Neuronal stem cell (in vitro differentiated cells): ENCODE results near the gene SLC39A7.

Experiments
- DNase-seq: peaks from one replicate; pipeline ENCODE4 v3.0.0-alpha.2; 2013; ENCODE audit warnings: low spot score
- H2AFZ ChIP-seq: one replicate; pipeline ENCODE4 v1.6.1; 2013; ENCODE audit warnings: mild to moderate bottlenecking, low read length, inconsistent platforms
- H2AK5ac ChIP-seq: 2 replicates; pipeline ENCODE4 v1.6.1; 2013; ENCODE audit warnings: low read depth, mild to moderate bottlenecking, inconsistent platforms, low read length, moderate library complexity, mixed read lengths
- H2BK120ac ChIP-seq: 2 replicates; pipeline ENCODE4 v1.6.1; 2013; ENCODE audit warnings: low read depth, mild to moderate bottlenecking, inconsistent platforms, low read length, moderate library complexity, mixed read lengths
- H2BK12ac ChIP-seq: one replicate; pipeline ENCODE4 v1.6.1; 2013; ENCODE audit warnings: low read length, inconsistent platforms
- H2BK15ac ChIP-seq: 2 replicates; pipeline ENCODE4 v1.6.1; 2013; ENCODE audit warnings: mild to moderate bottlenecking, low read length, inconsistent platforms, mixed read lengths
- H2BK5ac ChIP-seq: one replicate; pipeline ENCODE4 v1.6.1; 2013; ENCODE audit warnings: inconsistent platforms, mild to moderate bottlenecking, low read length, moderate library complexity
- H3K14ac ChIP-seq: one replicate; pipeline ENCODE4 v1.6.1; 2013; ENCODE audit warnings: low read length, inconsistent platforms
- H3K18ac ChIP-seq: 2 replicates; pipeline ENCODE4 v1.6.1; 2013; ENCODE audit warnings: low read length, inconsistent platforms
- H3K23ac ChIP-seq: 2 replicates; pipeline ENCODE4 v1.6.1; 2013; ENCODE audit warnings: low read depth, mild to moderate bottlenecking, mixed read lengths, low read length, inconsistent platforms; ENCODE audit not compliant: poor library complexity
- H3K27ac ChIP-seq: replicated peaks from 3 replicates; pipeline ENCODE4 v1.5.1; 2013; ENCODE audit warnings: low read length, inconsistent platforms
- H3K27me3 ChIP-seq, 3 experiments: 2 replicates each; pipeline ENCODE4 v1.6.1; 2013; ENCODE audit warnings: low read length in 3 of 3, mild to moderate bottlenecking in 2 of 3, inconsistent platforms in 1 of 3, low read depth in 1 of 3, mixed read lengths in 1 of 3, moderate library complexity in 1 of 3; ENCODE audit not compliant: control insufficient read depth in 3 of 3, insufficient read depth in 3 of 3
- H3K36me3 ChIP-seq, 2 donors: replicated peaks in 1 of 2; 2 replicates each; pipeline ENCODE4 v1.6.1; 2013; ENCODE audit warnings: low read length in 2 of 2; ENCODE audit not compliant: control insufficient read depth in 2 of 2, insufficient read depth in 2 of 2
- H3K4ac ChIP-seq: 2 replicates; pipeline ENCODE4 v1.6.1; 2013; ENCODE audit warnings: inconsistent platforms, mild to moderate bottlenecking, low read length, moderate library complexity
- H3K4me1 ChIP-seq, 2 donors: 1 replicate in 1 of 2; 2 replicates in 1 of 2; pipeline ENCODE4 v1.6.1; 2013; ENCODE audit warnings: low read length in 2 of 2, low read depth in 1 of 2; ENCODE audit not compliant: control insufficient read depth in 2 of 2, insufficient read depth in 1 of 2
- H3K4me2 ChIP-seq: one replicate; pipeline ENCODE4 v1.6.1; 2013; ENCODE audit warnings: mild to moderate bottlenecking, low read length, inconsistent platforms; ENCODE audit not compliant: insufficient read depth, poor library complexity, severe bottlenecking
- H3K4me3 ChIP-seq, 2 donors: 2 replicates each; pipeline ENCODE4 v1.5.1; 2013; ENCODE audit warnings: low read length in 2 of 2, mild to moderate bottlenecking in 2 of 2, inconsistent platforms in 1 of 2, moderate library complexity in 1 of 2
- H3K79me1 ChIP-seq: one replicate; pipeline ENCODE4 v1.6.1; 2013; ENCODE audit warnings: low read depth, mild to moderate bottlenecking, inconsistent platforms, low read length, moderate library complexity
- H3K9ac ChIP-seq: one replicate; pipeline ENCODE4 v1.6.1; 2013; ENCODE audit warnings: mild to moderate bottlenecking, low read depth, low read length, inconsistent platforms; ENCODE audit not compliant: poor library complexity
- H3K9me3 ChIP-seq, 2 donors: replicated peaks in 1 of 2; 2 replicates each; pipeline versions ENCODE3 to v1.6.1; 2013; ENCODE audit warnings: low read length in 2 of 2, mild to moderate bottlenecking in 2 of 2, inconsistent platforms in 1 of 2, low read depth in 1 of 2, mixed read lengths in 1 of 2, moderate library complexity in 1 of 2; ENCODE audit not compliant: control insufficient read depth in 2 of 2, insufficient read depth in 1 of 2
- H4K8ac ChIP-seq: one replicate; pipeline ENCODE4 v1.6.1; 2013; ENCODE audit warnings: low read depth, mild to moderate bottlenecking, inconsistent platforms, low read length, moderate library complexity
- H4K91ac ChIP-seq: one replicate; pipeline ENCODE4 v1.6.1; 2013; ENCODE audit warnings: low read length, low read depth, mild to moderate bottlenecking, inconsistent platforms; ENCODE audit not compliant: poor library complexity
- WGBS, 2 donors: extraction: QIAGEN DNeasy Blood & Tissue Kit; methylation state at CpG; one replicate each; pipeline ENCODE4 v1.1.7; 2013; ENCODE audit warnings: missing lambda C conversion rate in 2 of 2, mixed read lengths in 1 of 2; ENCODE audit not compliant: insufficient read length in 2 of 2, insufficient replicate concordance in 1 of 2; ENCODE audit errors: extremely low coverage in 2 of 2; 5-methylcytosine and 5-hydroxymethylcytosine counted together

SLC39A7 gene

DNA sequence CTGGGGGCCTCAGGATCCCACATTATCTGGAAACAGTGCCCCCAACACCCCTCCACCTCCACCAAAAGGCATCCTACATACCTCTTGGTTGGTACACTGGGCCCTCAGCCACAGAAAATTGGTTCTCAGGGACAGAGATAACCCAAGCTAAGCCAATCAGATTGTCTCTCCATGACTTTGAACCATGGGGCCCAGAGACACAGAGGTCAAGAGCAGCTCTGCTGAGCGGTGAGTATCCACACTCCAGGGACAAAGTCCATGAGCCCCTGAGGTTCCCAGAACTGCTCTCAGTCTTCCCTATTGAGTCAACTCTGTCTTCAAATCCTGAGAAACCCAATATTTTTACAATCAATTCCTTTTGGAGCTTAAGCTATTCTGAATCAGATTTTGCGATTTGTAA, 43.7 kb upstream of the SLC39A7 start:
- H2AK5ac ChIP-seq: no peak overlapping the region
- no peak overlapping the region for H2BK12ac ChIP-seq
- no peak overlapping the region for H2BK120ac ChIP-seq
- H4K8ac ChIP-seq: no peak overlapping the region
- peaks cover 0 to 4% of the 10 kb centered on the region in 2 donors for H3K4me1 ChIP-seq
- H3K4me2 ChIP-seq: no peak overlapping the region
- no peaks in the 10 kb centered on the region for H3K79me1 ChIP-seq
- H3K18ac ChIP-seq: no peak overlapping the region
- H2AFZ ChIP-seq: no peak overlapping the region
- H4K91ac ChIP-seq: no peak overlapping the region
- no peak overlapping the region for H3K23ac ChIP-seq
- no peak overlapping the region for H3K4me3 ChIP-seq
- H3K9me3 ChIP-seq: no peaks in the 10 kb centered on the region
- no peak overlapping the region for H3K9ac ChIP-seq
- no peak overlapping the region for H3K4ac ChIP-seq
- H3K36me3 ChIP-seq: no peaks in the 10 kb centered on the region
- no peak for DNase-seq
- no peak overlapping the region for H3K14ac ChIP-seq
- WGBS, 2 donors: no CpG with 5 or more reads among the region's 2 CpGs
- H2BK15ac ChIP-seq: no peak overlapping the region
- H2BK5ac ChIP-seq: no peak overlapping the region
- H3K27me3 ChIP-seq: peaks cover 0 to 38% (median 4%) of the 10 kb centered on the region in 3 experiments
- H3K27ac ChIP-seq: no peak overlapping the region

DNA sequence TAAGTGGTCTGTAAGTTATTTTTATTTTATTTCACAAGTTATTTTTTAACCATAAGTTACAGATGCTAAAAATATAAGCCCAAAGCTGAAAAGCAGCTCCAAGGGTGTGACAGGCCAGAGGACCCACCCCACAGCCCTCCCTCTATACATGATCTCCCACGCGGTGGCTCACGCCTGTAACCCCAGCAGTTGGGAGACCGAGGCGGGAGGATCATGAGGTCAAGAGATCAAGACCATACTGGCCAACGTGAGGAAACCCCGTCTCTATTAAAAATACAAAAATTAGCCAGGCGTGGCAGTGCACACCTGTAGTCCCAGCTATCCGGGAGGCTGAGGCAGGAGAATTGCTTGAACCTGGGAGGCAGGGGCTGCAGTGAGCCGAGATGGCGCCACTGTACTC, 40.6 kb upstream of the SLC39A7 start:
- Histone ChIP-seq H3K9ac (no peak overlapping the region), H3K27me3 (peaks cover 0 to 27% (median 10%) of the 10 kb centered on the region in 3 experiments), H4K8ac (no peak overlapping the region), H3K79me1 (no peaks in the 10 kb centered on the region), H3K4me2 (no peak overlapping the region), H2AFZ (no peak overlapping the region), H3K4ac (no peak overlapping the region), H3K18ac (no peak overlapping the region), H3K4me1 (peaks cover 0 to 7% of the 10 kb centered on the region in 2 donors), H2BK12ac (no peak overlapping the region), H2BK15ac (no peak overlapping the region), H4K91ac (no peak overlapping the region), H3K27ac (no peak overlapping the region), H3K14ac (no peak overlapping the region), H3K4me3 (no peak overlapping the region), H3K23ac (no peak overlapping the region), H2BK5ac (no peak overlapping the region), H3K9me3 (no peaks in the 10 kb centered on the region), H2BK120ac (no peak overlapping the region), H3K36me3 (no peaks in the 10 kb centered on the region), H2AK5ac (no peak overlapping the region)
- no CpG with 5 or more reads among the region's 11 CpGs for WGBS, 2 donors
- DNase-seq: no peak

DNA sequence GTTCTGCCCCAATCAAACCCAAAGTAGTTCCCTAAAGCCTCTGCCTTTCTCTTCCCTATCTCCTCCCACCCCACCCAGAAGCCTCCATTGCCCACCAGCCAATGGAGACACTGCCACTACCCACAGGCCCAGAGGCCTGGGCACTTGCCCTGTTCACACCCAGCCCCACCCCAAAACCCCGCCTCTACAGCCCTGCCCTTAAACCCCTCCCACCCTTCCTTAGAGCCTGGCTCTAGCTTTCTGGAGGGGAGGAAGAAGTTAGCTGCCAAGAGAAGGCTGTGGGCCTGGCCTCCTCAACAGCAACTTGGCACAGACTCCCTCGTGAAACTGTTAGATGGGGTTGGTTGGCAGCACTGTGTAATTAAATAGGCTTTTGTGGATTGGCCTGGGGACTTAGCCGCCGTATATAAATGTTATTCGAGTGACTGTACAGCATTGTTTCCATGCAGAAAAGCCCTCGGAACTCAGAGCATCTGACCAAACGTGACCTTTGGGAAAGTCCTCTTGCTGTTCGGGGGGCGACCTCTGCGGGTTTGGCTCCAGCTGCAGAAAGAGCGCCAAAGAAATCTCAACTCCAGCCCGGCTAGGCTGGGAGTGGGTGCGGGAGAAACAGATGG, 39.8 kb upstream of the SLC39A7 start:
- H4K8ac ChIP-seq: no peak overlapping the region
- H4K91ac ChIP-seq: no peak overlapping the region
- no peak overlapping the region for H3K14ac ChIP-seq
- H3K79me1 ChIP-seq: no peaks in the 10 kb centered on the region
- no CpG with 5 or more reads among the region's 13 CpGs for WGBS, 2 donors
- no peak overlapping the region for H3K27ac ChIP-seq
- H3K9ac ChIP-seq: no peak overlapping the region
- H2AFZ ChIP-seq: peak overlapping the region; percentile 91
- H3K36me3 ChIP-seq: no peaks in the 10 kb centered on the region
- H2BK5ac ChIP-seq: peak overlapping the region; percentile 49
- H3K4ac ChIP-seq: no peak overlapping the region
- H3K4me2 ChIP-seq: no peak overlapping the region
- DNase-seq: no peak
- H3K23ac ChIP-seq: no peak overlapping the region
- no peak overlapping the region for H3K18ac ChIP-seq
- H3K9me3 ChIP-seq: no peaks in the 10 kb centered on the region
- H3K27me3 ChIP-seq: peaks cover 0 to 25% (median 10%) of the 10 kb centered on the region in 3 experiments
- H2BK120ac ChIP-seq: no peak overlapping the region
- H2BK12ac ChIP-seq: no peak overlapping the region
- H2BK15ac ChIP-seq: no peak overlapping the region
- peaks cover 0 to 7% of the 10 kb centered on the region in 2 donors for H3K4me1 ChIP-seq
- H3K4me3 ChIP-seq: no peak overlapping the region
- no peak overlapping the region for H2AK5ac ChIP-seq

DNA sequence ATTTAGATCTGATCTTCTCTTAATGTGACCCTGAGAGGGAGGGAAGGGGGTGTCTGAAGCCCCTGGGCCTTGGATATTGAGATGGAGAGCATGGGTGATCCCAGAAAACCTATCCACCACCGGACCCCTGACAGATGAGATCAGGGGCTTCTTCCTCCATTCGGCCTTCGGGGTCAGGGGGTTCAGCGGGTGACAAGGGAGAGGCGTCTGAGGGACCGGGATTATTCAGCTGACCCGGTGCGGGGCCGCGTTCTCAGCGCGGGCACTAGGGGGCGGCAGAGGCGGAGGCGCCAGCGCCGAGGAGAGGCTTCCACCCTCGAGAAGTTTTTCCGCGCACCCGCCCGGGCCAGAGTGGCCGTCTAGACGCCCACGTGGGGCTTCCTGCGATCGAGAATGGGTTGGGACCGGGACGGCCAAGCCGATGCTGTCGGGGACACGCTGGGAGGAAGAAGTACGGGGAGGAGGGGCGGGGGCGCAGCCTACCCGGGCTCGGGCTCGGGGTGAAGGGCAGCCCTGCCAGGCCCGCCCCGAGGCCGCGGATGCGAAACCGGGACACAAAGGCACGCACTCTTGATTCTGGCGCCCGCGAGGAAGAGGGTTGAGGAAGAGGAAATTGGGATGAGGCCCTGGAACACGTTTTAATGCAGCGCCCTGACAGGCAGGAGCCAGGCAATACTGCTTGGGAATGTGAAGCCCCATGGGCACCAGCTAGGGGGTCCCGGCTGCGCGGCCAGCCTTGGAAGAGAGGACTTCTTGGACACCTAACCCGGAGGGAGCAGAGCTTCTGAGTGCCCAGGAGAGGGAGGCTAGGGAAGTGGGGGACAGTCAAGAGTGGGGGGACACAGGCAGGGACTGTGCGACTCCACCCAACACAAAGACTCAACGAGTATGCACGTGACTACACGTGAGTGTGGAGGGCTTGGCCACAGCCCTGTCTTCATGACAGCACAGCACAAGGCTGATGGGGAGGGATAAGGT, 39.0 kb upstream of the SLC39A7 start:
- Histone ChIP-seq H3K18ac (peak overlapping the region; percentile 96), H2AK5ac (peak overlapping the region; percentile 89), H4K91ac (no peak overlapping the region), H3K4me2 (peak overlapping the region; percentile 90), H2AFZ (peak overlapping the region; percentile 91), H3K79me1 (no peaks in the 10 kb centered on the region), H3K4me3 (peak overlapping the region; percentile 29 to 76), H3K9ac (peak overlapping the region; percentile 85), H2BK15ac (peak overlapping the region; percentile 32), H3K23ac (peak overlapping the region; percentile 81), H4K8ac (peak overlapping the region; percentile 94), H3K4me1 (peaks cover 0 to 7% of the 10 kb centered on the region in 2 donors), H3K14ac (peak overlapping the region; percentile 65), H3K4ac (peak overlapping the region; percentile 93), H2BK120ac (peak overlapping the region; percentile 67), H3K9me3 (no peaks in the 10 kb centered on the region), H3K27me3 (peaks cover 0 to 25% (median 10%) of the 10 kb centered on the region in 3 experiments), H3K27ac (no peak overlapping the region), H3K36me3 (no peaks in the 10 kb centered on the region), H2BK5ac (peak overlapping the region; percentile 49), H2BK12ac (peak overlapping the region; percentile 95)
- WGBS, 2 donors: no CpG with 5 or more reads among the region's 58 CpGs
- DNase-seq: peak; percentile 70
